ENCODE measurements around the gene SERPINA6.

- TF ChIP-seq CTCF (IDR thresholded peaks at IDR 0.05): no peak
- no peak for TF ChIP-seq EP300 (IDR thresholded peaks at IDR 0.05)
- TF ChIP-seq POLR2A (IDR thresholded peaks at IDR 0.05): no peak
- TF ChIP-seq POLR2AphosphoS5 (IDR thresholded peaks at IDR 0.05): no peak
These were observed at the start of gene SERPINA6 for GRCh38 chr14:94322648-94323570.

All from stomach (tissue), 4 donors.